GM23248 (cell line): ENCODE results near the gene LEF1. TPM values are rescaled to one million over a fixed set of nuclear protein-coding genes. Genes with fewer than 3 reads are reported as not detected.

ENCODE experiments used
- DNase-seq: peaks from one replicate; pipeline ENCODE4 v3.0.0-alpha.2; 2015
- H2AFZ ChIP-seq: fragments of 200-600 bp; sonication (generic); 2 replicates; pipeline ENCODE4 v1.6.1; 2016; ENCODE audit warnings: antibody characterized with exemption
- H3F3A ChIP-seq: fragments of 200-600 bp; sonication (generic); 2 replicates; pipeline ENCODE4 v1.6.1; 2016; ENCODE audit warnings: mild to moderate bottlenecking, antibody characterized with exemption, mixed run types; ENCODE audit not compliant: insufficient read depth
- H3K27ac ChIP-seq: fragments of 200-600 bp; sonication (generic); 2 replicates; pipeline ENCODE4 v1.5.1; 2016; ENCODE audit warnings: mild to moderate bottlenecking
- H3K27me3 ChIP-seq: fragments of 200-600 bp; sonication (generic); replicated peaks from 2 replicates; pipeline ENCODE4 v1.6.1; 2016; ENCODE audit warnings: mild to moderate bottlenecking; ENCODE audit not compliant: insufficient read depth
- H3K36me3 ChIP-seq: fragments of 200-600 bp; sonication (generic); 2 replicates; pipeline ENCODE4 v1.6.1; 2016; ENCODE audit warnings: low read depth, mild to moderate bottlenecking
- H3K4me1 ChIP-seq: fragments of 200-600 bp; sonication (generic); 2 replicates; pipeline ENCODE4 v1.6.1; 2016; ENCODE audit warnings: mild to moderate bottlenecking; ENCODE audit not compliant: insufficient read depth
- H3K4me2 ChIP-seq: fragments of 200-600 bp; sonication (generic); one replicate; pipeline ENCODE4 v1.6.1; 2016; ENCODE audit warnings: mild to moderate bottlenecking; ENCODE audit not compliant: unreplicated experiment
- H3K4me3 ChIP-seq: fragments of 200-600 bp; sonication (generic); 2 replicates; pipeline ENCODE4 v1.5.1; 2016; ENCODE audit warnings: mild to moderate bottlenecking
- H3K79me2 ChIP-seq: fragments of 200-600 bp; sonication (generic); 2 replicates; pipeline ENCODE4 v1.6.1; 2016; ENCODE audit warnings: mild to moderate bottlenecking; ENCODE audit not compliant: insufficient read depth
- H3K9ac ChIP-seq: fragments of 200-600 bp; sonication (generic); 2 replicates; pipeline ENCODE4 v1.6.1; 2016; ENCODE audit warnings: mild to moderate bottlenecking
- H3K9me2 ChIP-seq: fragments of 200-600 bp; sonication (generic); 2 replicates; pipeline ENCODE4 v1.6.1; 2016; ENCODE audit warnings: mixed run types, mild to moderate bottlenecking, moderate library complexity; ENCODE audit not compliant: insufficient read depth
- H3K9me3 ChIP-seq: fragments of 200-600 bp; sonication (generic); one replicate; pipeline ENCODE4 v1.6.1; 2017; ENCODE audit warnings: low read depth
- H4K20me1 ChIP-seq: fragments of 200-600 bp; sonication (generic); 2 replicates; pipeline ENCODE4 v1.6.0; 2016; ENCODE audit not compliant: insufficient read depth
- EZH2 ChIP-seq: fragments of 200-600 bp; sonication (generic); IDR thresholded peaks from 2 replicates; pipeline ENCODE4 v1.6.1; 2018; ENCODE audit warnings: antibody characterized with exemption, mild to moderate bottlenecking; ENCODE audit not compliant: insufficient read depth, poor library complexity, severe bottlenecking
- EZH2phosphoT487 ChIP-seq: fragments of 200-600 bp; sonication (generic); IDR thresholded peaks from 2 replicates; pipeline ENCODE4 v1.6.1; 2018; ENCODE audit warnings: antibody characterized with exemption, moderate library complexity, mild to moderate bottlenecking, low read depth; ENCODE audit not compliant: insufficient read depth
- WGBS, 2 experiments: methylation state at CpG; one replicate each; pipeline ENCODE4 v1.1.6; 2015 to 2017; ENCODE audit warnings: low lambda C conversion rate in 2 of 2, low coverage in 1 of 2; ENCODE audit errors: missing lambda C conversion rate in 2 of 2; 5-methylcytosine and 5-hydroxymethylcytosine counted together
- in situ Hi-C: fragments of 300-500 bp; cut with MboI; formaldehyde crosslinking; loops from 2 replicates; pipeline ENCODE4 v1.15.0; 2020
- polyA plus RNA-seq: library from polyadenylated mRNA; unstranded; fragments of >200 nt; fragmentation: Nextera tagmentation; extraction: Ambion mirVana; gene quantifications from 2 replicates; pipeline ENCODE4 v1.2.1, GENCODE V29; 2016
- total RNA-seq: library from RNA; depleted of rRNA; stranded (reverse); fragments of >200 nt; shearing (Covaris generic); gene quantifications from 2 replicates; pipeline ENCODE4 v1.2.3, GENCODE V29; 2014

The LEF1 gene
- total and polyA plus RNA-seq, 2 experiments from 2014 or later, result 0.23 TPM; not detected in 1

- no peak overlapping the region for H3K27ac ChIP-seq
- no peak overlapping the region for H2AFZ ChIP-seq
- H3K9ac ChIP-seq, result no peak overlapping the region
- DNase-seq, result no peak
- in situ Hi-C loops, result no loop called here
- no peak overlapping the region for H3K4me2 ChIP-seq
- H4K20me1 ChIP-seq, result no peaks in the 10 kb centered on the region
- H3K79me2 ChIP-seq, result no peaks in the 10 kb centered on the region
- H3K4me3 ChIP-seq, result no peak overlapping the region
- peaks cover 3% of the 10 kb centered on the region; the same call in 1 of the 2 replicates for H3K4me1 ChIP-seq
- H3F3A ChIP-seq, result 0 out of 2 replicates have a peak, but pooled peaks cover 4% of the 10 kb centered on the region
- 57 to 61% methylated on average over 5 of the region's 5 CpGs for WGBS, 2 experiments
- H3K36me3 ChIP-seq, result no peaks in the 10 kb centered on the region
- no peaks in the 10 kb centered on the region for H3K9me2 ChIP-seq
- H3K27me3 ChIP-seq, result peaks cover 22% of the 10 kb centered on the region
- no peaks in the 10 kb centered on the region for H3K9me3 ChIP-seq
- TF ChIP-seq EZH2, result no peak
- TF ChIP-seq EZH2phosphoT487, result no peak
These were observed 21.9 kb downstream of the LEF1 start for GRCh38 chr4:108146819-108147218.

- DNase-seq, result no peak
- no peak overlapping the region for H3K4me2 ChIP-seq
- in situ Hi-C loops, result no loop called here
- TF ChIP-seq EZH2phosphoT487 (no peak), EZH2 (no peak)
- 0 out of 2 replicates have a peak, but pooled peaks cover 4% of the 10 kb centered on the region for H3F3A ChIP-seq
- H3K36me3 ChIP-seq, result no peaks in the 10 kb centered on the region
- H3K4me3 ChIP-seq, result no peak overlapping the region
- H2AFZ ChIP-seq, result no peak overlapping the region
- H3K9me3 ChIP-seq, result no peaks in the 10 kb centered on the region
- H3K27ac ChIP-seq, result no peak overlapping the region
- no peak overlapping the region for H3K9ac ChIP-seq
- no peaks in the 10 kb centered on the region for H3K79me2 ChIP-seq
- H3K27me3 ChIP-seq, result peaks cover 27% of the 10 kb centered on the region
- H3K9me2 ChIP-seq, result no peaks in the 10 kb centered on the region
- peaks cover 3% of the 10 kb centered on the region; the same call in 1 of the 2 replicates for H3K4me1 ChIP-seq
- H4K20me1 ChIP-seq, result no peaks in the 10 kb centered on the region
- 63 to 69% methylated on average over 3 of the region's 3 CpGs for WGBS, 2 experiments
These were observed 22.4 kb downstream of the LEF1 start for GRCh38 chr4:108146336-108146735.

- no peak for DNase-seq
These were observed 24.3 kb downstream of the LEF1 start for GRCh38 chr4:108144451-108144850.

GRCh38 chr4:108143515-108143914 lies 25.2 kb downstream of the LEF1 start:
- H3K4me2 ChIP-seq, result no peak overlapping the region
- H3K9ac ChIP-seq, result no peak overlapping the region
- H3K36me3 ChIP-seq, result no peaks in the 10 kb centered on the region
- H3K4me3 ChIP-seq, result no peak overlapping the region
- no peaks in the 10 kb centered on the region for H3K79me2 ChIP-seq
- H3K9me3 ChIP-seq, result no peaks in the 10 kb centered on the region
- H4K20me1 ChIP-seq, result no peaks in the 10 kb centered on the region
- 50 to 60% methylated on average over 4 of the region's 4 CpGs for WGBS, 2 experiments
- TF ChIP-seq EZH2 (no peak), EZH2phosphoT487 (no peak)
- peaks cover 43% of the 10 kb centered on the region for H3K27me3 ChIP-seq
- H3F3A ChIP-seq, result no peaks in the 10 kb centered on the region
- in situ Hi-C loops, result no loop called here
- no peak overlapping the region for H3K27ac ChIP-seq
- no peaks in the 10 kb centered on the region for H3K9me2 ChIP-seq
- H2AFZ ChIP-seq, result no peak overlapping the region
- no peak for DNase-seq
- no peaks in the 10 kb centered on the region for H3K4me1 ChIP-seq

More at GRCh38 chr4:108144451-108144850, 24.3 kb downstream of the LEF1 start:
- Histone ChIP-seq H3K4me3 (no peak overlapping the region), H3K36me3 (no peaks in the 10 kb centered on the region), H3K27me3 (peaks cover 41% of the 10 kb centered on the region), H3K9me3 (no peaks in the 10 kb centered on the region), H4K20me1 (no peaks in the 10 kb centered on the region), H3K79me2 (no peaks in the 10 kb centered on the region), H3K9me2 (no peaks in the 10 kb centered on the region), H3K27ac (no peak overlapping the region), H3K9ac (no peak overlapping the region), H3F3A (no peaks in the 10 kb centered on the region), H2AFZ (no peak overlapping the region), H3K4me1 (no peaks in the 10 kb centered on the region), H3K4me2 (no peak overlapping the region)
- WGBS, 2 experiments, result 18 to 21% methylated on average over 3 of the region's 3 CpGs
- in situ Hi-C loops, result no loop called here
- TF ChIP-seq EZH2 (no peak), EZH2phosphoT487 (no peak)

- Histone ChIP-seq H3K27me3 (peaks cover 37% of the 10 kb centered on the region), H4K20me1 (no peaks in the 10 kb centered on the region)
- in situ Hi-C loops, result no loop called here
These were observed 25.9 kb downstream of the LEF1 start for GRCh38 chr4:108142870-108143269.

More at GRCh38 chr4:108142870-108143269, 25.9 kb downstream of the LEF1 start:
- no peaks in the 10 kb centered on the region for H3F3A ChIP-seq
- H3K79me2 ChIP-seq, result no peaks in the 10 kb centered on the region
- H3K4me1 ChIP-seq, result no peaks in the 10 kb centered on the region
- no peak overlapping the region for H3K9ac ChIP-seq
- H3K27ac ChIP-seq, result no peak overlapping the region
- H3K9me2 ChIP-seq, result no peaks in the 10 kb centered on the region
- no peaks in the 10 kb centered on the region for H3K9me3 ChIP-seq
- H3K36me3 ChIP-seq, result no peaks in the 10 kb centered on the region
- WGBS, 2 experiments, result 27 to 53% methylated on average over 2 of the region's 2 CpGs
- no peak overlapping the region for H2AFZ ChIP-seq
- no peak overlapping the region for H3K4me3 ChIP-seq
- TF ChIP-seq EZH2 (no peak), EZH2phosphoT487 (no peak)
- no peak for DNase-seq
- H3K4me2 ChIP-seq, result no peak overlapping the region
